Activated CD8-positive, alpha-beta T cell treated with anti-CD3 and anti-CD28 coated beads for 36 hours (primary cell): Measurements from ENCODE around the gene PODXL2. TPM values are rescaled to one million over a fixed set of nuclear protein-coding genes. Genes with fewer than 3 reads are reported as not detected.
"Not testable (repeated sequence)": the region's sequence is repeated elsewhere in the genome, so short reads cannot be mapped to it uniquely, and the experiment has no call there.

ENCODE experiments used
- ATAC-seq: fragments of 200-7000 bp; cut with Tn5 transposase; one replicate; pipeline ENCODE4 v1.10.0; 2021; ENCODE audit warnings: mild to moderate bottlenecking, moderate library complexity
- CTCF ChIA-PET: fragments of 350-600 bp; sonication (Branson Sonifier 250); formaldehyde crosslinking; loops from one replicate; lab custom pipeline; 2021; ENCODE audit warnings: antibody characterized with exemption; lab: Charles Lee
- POLR2A ChIA-PET: fragments of 350-600 bp; sonication (Branson Sonifier 250); formaldehyde crosslinking; loops from one replicate; lab custom pipeline; 2021; ENCODE audit warnings: antibody characterized with exemption; lab: Charles Lee
- DNase-seq: peaks from one replicate; pipeline ENCODE4 v3.0.0-alpha.2; 2020
- H3K27ac Mint-ChIP-seq: one replicate; pipeline ENCODE4 v1.8.0; 2021; ENCODE audit warnings: mild to moderate bottlenecking, mixed read lengths
- H3K27me3 Mint-ChIP-seq: one replicate; pipeline ENCODE4 v1.8.0; 2021; ENCODE audit warnings: mixed read lengths
- H3K36me3 Mint-ChIP-seq: one replicate; pipeline ENCODE4 v1.8.0; 2021; ENCODE audit warnings: low read depth, mixed read lengths
- H3K4me1 Mint-ChIP-seq: one replicate; pipeline ENCODE4 v1.8.0; 2021; ENCODE audit warnings: low read depth, mixed read lengths
- H3K4me3 Mint-ChIP-seq: one replicate; pipeline ENCODE4 v1.8.0; 2021; ENCODE audit warnings: mild to moderate bottlenecking, moderate library complexity, mixed read lengths
- H3K9me3 Mint-ChIP-seq: one replicate; pipeline ENCODE4 v1.8.0; 2021; ENCODE audit warnings: mixed read lengths
- intact Hi-C: fragments of 100-400 bp; cut with micrococcal nuclease; formaldehyde crosslinking; loops from one replicate; pipeline ENCODE4 v1.10.0; 2022
- total RNA-seq, 2 experiments: library from RNA; stranded (reverse); gene quantifications; one replicate each; pipeline ENCODE4 v1.2.3, GENCODE V29; 2021
- TF ChIP-seq, protein P1 (sequence below): fragments of 200-600 bp; IDR thresholded peaks from one replicate; pipeline ENCODE4 v1.8.0; 2022; ENCODE audit warnings: antibody characterized with exemption, mild to moderate bottlenecking

The PODXL2 gene
- total RNA-seq, 2 experiments from 2014 or later = 1.1 to 1.3 TPM

DNA sequence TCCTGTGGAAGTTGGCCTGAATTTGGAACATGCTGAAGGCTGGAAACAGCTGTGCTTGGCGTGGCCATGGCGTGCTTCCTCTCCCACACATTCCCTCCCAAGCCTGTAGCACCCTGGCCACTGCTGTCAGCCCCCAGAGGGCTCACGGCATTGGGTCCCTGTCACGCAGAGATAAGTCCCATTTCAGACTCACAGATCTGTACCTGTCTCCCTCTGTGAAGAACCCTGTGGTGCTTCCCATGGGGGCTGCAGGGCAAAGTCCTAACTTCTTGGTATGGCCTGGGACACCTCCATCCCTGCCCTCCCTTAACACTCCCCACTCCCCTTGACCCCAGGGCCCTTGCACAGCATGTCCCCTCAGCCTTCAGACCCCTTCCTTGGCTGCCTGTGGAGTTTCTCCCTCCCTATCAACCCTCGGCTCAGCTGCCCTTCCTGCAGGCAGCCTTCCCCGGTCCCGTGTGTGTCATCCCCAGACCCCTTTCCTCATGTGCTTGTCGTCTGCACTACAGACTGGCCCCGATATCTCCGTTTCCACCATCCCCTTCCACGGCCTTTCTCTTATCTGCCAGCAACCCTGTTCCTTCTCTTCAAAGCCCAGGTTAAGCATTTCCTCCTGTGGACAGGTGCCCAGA, 72.4 kb downstream of the PODXL2 start:
- TF ChIP-seq, protein P1, sequence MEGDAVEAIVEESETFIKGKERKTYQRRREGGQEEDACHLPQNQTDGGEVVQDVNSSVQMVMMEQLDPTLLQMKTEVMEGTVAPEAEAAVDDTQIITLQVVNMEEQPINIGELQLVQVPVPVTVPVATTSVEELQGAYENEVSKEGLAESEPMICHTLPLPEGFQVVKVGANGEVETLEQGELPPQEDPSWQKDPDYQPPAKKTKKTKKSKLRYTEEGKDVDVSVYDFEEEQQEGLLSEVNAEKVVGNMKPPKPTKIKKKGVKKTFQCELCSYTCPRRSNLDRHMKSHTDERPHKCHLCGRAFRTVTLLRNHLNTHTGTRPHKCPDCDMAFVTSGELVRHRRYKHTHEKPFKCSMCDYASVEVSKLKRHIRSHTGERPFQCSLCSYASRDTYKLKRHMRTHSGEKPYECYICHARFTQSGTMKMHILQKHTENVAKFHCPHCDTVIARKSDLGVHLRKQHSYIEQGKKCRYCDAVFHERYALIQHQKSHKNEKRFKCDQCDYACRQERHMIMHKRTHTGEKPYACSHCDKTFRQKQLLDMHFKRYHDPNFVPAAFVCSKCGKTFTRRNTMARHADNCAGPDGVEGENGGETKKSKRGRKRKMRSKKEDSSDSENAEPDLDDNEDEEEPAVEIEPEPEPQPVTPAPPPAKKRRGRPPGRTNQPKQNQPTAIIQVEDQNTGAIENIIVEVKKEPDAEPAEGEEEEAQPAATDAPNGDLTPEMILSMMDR = no peak
- Mint-ChIP-seq H3K4me1 (peaks cover 3% of the 10 kb centered on the region), H3K27me3 (peaks cover 3% of the 10 kb centered on the region), H3K9me3 (peaks cover 4% of the 10 kb centered on the region), H3K36me3 (no peaks in the 10 kb centered on the region), H3K27ac (no peak overlapping the region), H3K4me3 (no peak overlapping the region)
- POLR2A ChIA-PET = interaction anchor here (1.0 kb wide), 1 partner anchor 20 kb away, joined by 3 read pairs; no protein-coding TSS in a partner anchor
- ATAC-seq = no peak
- intact Hi-C loops = no loop called here
- no peak for DNase-seq
- CTCF ChIA-PET = no interaction called here

DNA sequence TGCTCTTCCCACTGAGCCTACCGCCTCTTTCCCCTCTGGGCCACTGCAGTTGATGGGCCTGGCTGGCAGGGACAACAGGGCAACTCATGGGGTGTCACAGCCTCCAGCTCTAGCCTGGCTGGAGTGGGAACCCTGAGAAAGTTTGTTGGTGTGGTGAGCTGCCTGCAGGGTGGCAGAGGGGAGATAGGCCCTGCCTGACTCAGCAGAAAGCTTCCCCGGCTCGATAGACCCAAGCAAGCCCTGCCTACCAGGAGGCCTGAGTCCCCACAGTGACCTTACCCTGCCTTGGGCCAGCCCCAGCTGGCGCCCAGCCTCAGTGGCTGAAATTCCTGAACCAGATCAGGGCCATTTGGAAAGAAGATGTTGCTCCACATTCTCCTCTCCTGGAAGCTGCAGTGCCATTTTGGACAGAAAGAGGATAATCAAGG, 73.2 kb downstream of the PODXL2 start:
- H3K36me3 Mint-ChIP-seq = no peaks in the 10 kb centered on the region
- ATAC-seq (no peak), DNase-seq (no peak)
- intact Hi-C loops = no loop called here
- ChIA-PET POLR2A (interaction anchor here (1.0 kb wide), 1 partner anchor 19 kb away, joined by 3 read pairs; no protein-coding TSS in a partner anchor), CTCF (no interaction called here)
- peaks cover 3% of the 10 kb centered on the region for H3K27me3 Mint-ChIP-seq
- peaks cover 4% of the 10 kb centered on the region for H3K9me3 Mint-ChIP-seq
- TF ChIP-seq, protein P1 = no peak
- H3K4me1 Mint-ChIP-seq = peaks cover 3% of the 10 kb centered on the region
- H3K4me3 Mint-ChIP-seq = no peak overlapping the region
- no peak overlapping the region for H3K27ac Mint-ChIP-seq

DNA sequence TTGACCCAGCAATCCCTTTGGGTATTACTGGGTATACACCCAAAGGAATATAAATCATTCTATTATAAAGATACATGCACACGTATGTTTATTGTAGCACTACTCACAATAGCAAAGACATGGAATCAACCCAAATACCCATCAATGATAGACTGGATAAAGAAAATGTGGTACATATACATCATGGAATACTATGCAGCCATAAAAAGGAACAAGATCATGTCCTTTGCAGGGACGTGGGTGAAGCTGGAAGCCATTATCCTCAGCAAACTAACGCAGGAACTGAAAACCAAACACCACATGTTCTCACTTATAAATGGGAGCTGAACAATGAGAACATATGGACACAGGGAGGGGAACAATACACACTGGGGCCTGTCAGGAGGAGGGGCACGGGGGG, 75.9 kb downstream of the PODXL2 start:
- intact Hi-C loops, ATAC-seq, POLR2A ChIA-PET, H3K27me3 Mint-ChIP-seq, H3K4me3 Mint-ChIP-seq, H3K9me3 Mint-ChIP-seq, DNase-seq, H3K27ac Mint-ChIP-seq, H3K4me1 Mint-ChIP-seq, CTCF ChIA-PET, H3K36me3 Mint-ChIP-seq: not testable (repeated sequence)

DNA sequence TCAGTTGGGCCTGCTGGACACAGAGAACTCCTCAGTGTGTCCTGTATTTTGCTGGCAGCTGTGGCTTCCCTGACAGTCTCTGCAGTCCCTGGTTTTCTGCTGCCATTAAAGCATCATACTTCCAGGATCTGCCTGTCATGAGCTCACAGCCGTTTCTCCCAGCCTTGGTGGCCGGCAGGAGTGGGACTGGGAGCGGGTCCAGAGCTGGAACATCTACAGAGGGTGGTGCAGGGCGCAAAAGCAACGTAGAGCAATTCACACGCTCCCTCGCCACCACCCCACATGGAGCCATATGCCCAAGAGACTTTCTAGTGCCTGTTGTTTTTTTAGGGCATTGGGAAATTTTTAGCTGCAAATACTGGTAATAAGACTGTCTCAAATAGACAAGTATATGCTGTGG, 77.3 kb downstream of the PODXL2 start:
- H3K4me1 Mint-ChIP-seq = no peaks in the 10 kb centered on the region
- TF ChIP-seq, protein P1 = no peak
- H3K36me3 Mint-ChIP-seq = no peaks in the 10 kb centered on the region
- DNase-seq (no peak), ATAC-seq (no peak)
- POLR2A ChIA-PET = no interaction called here
- peaks cover 3% of the 10 kb centered on the region for H3K27me3 Mint-ChIP-seq
- peaks cover 4% of the 10 kb centered on the region for H3K9me3 Mint-ChIP-seq
- no peak overlapping the region for H3K27ac Mint-ChIP-seq
- CTCF ChIA-PET = interaction anchor here (1.1 kb wide), 1 partner anchor 131 kb away, joined by 3 read pairs; no protein-coding TSS in a partner anchor
- intact Hi-C loops = no loop called here
- H3K4me3 Mint-ChIP-seq = no peak overlapping the region

DNA sequence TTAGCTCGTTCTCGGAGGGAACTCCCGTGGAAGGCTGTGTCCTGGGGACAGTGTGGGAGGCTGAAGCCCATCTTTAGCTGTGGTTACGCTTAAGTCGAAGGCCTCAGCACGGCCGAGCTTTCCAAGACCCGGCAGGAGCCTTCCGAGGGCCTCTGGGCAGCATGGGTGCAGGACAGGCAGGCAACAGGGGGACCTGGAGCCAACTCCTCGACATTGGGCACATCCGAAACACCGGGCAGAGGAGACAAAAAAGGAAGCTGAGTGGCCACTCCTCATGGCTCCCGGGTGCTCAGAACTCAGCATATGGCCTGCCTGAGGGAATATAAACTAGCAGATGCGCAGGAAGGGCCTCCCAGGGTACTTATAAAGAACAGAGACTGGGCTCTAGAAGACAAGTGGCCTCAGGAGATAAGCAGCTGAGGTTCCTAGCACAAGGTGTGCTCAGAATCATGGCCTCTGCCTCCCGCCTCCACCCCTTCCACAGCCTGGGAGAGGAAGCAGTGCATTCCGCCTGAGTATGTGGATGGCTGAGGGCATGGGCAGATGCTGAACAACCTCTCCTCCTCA, 77.9 kb downstream of the PODXL2 start:
- H3K27ac Mint-ChIP-seq = no peak overlapping the region
- H3K4me1 Mint-ChIP-seq = no peaks in the 10 kb centered on the region
- CTCF ChIA-PET = interaction anchor here (1.0 to 1.1 kb wide), 2 partner anchors 132 to 264 kb away, joined by 3 read pairs; no protein-coding TSS in a partner anchor
- peaks cover 4% of the 10 kb centered on the region for H3K9me3 Mint-ChIP-seq
- intact Hi-C loops = no loop called here
- DNase-seq (no peak), ATAC-seq (no peak)
- peaks cover 3% of the 10 kb centered on the region for H3K27me3 Mint-ChIP-seq
- no peak overlapping the region for H3K4me3 Mint-ChIP-seq
- POLR2A ChIA-PET = no interaction called here
- TF ChIP-seq, protein P1 = no peak
- H3K36me3 Mint-ChIP-seq = no peaks in the 10 kb centered on the region
